HG03045 (cell line): Measurements from ENCODE around the gene SLPI.

ENCODE experiments used
- ATAC-seq: cut with Tn5 transposase; IDR thresholded peaks from one replicate; pipeline ENCODE4 v1.9.1; 2021; ENCODE audit warnings: mild to moderate bottlenecking, moderate library complexity; ENCODE audit not compliant: unreplicated experiment

The SLPI gene

DNA sequence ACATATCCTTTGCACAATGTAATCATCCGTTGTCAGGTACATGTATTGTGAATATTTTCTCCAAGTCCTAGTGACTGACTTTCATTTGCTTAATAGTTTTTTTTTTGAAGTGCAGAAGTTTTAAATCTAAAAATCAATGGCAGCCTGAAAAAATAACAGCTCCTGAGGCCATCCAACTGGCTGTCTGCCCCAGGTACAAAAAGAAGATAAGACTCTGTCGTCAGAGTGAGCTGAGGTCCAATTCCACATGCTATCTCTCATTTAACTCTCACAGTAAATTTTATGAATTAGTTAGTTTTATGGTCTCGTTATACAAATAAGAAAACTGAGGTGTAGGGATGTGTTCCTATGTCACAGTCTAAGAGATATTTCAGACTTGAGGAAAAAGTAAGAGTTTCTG lies 21.0 kb upstream of the SLPI start:
- ATAC-seq, result no peak

GRCh38 chr20:45269754-45270270 lies 15.4 kb upstream of the SLPI start:
- ATAC-seq, result no peak

DNA sequence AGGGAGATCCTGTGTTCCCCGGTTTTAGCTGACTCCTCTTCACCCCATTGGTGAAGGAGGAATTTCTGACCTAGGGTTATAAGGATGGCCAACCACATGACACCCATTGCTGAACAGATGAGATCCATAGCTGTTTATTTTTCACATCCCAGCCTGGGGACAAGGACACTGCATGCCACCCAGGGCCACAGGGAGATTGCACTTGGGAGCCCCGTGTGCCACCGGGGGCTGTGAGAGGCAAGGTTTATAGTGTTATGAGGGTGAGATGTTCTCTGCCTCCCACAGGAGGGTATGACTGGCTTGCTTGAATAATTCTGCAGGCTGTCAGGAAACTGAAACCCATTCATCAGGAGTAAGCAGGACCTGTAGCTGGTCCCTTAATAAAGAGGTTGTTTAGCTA lies 14.7 kb upstream of the SLPI start:
- ATAC-seq, result no peak

DNA sequence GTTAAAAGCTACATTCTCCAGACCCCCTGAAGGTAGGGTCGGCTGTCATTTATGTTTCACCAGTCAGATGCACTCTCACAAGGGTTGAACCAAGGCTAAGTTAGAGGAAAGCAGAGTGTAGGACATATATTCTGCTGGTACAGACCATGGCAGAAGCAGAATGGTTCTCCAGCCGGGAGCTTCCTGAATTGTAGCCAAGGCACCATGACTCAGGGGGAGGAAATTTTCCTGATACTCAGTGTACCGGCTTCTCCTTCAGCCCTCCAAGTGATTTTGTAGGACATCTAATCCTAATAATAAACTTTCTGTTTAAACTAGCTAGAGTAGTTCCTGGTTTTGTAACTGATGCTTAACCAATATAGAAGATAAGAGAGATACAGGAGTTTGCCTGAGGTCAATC lies 14.2 kb upstream of the SLPI start:
- no peak for ATAC-seq

DNA sequence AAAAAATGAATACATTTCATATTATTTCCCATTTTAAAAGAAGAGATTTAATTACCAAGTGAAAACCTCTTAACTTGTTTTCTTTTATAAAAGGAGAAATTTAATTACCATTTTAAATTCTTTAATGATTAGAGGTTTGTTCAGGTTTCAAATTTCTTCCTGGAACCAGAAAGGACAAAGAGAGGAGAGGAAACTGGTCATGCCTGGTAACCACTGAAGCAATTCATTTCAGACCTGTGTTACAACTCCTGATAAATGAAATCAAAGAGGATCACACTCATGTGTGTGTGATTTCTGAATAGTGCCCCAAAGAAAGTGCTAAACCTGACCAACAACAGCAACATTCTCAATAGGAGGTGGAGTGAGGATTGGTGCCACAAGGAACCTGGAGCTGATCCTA lies 12.6 kb upstream of the SLPI start:
- no peak for ATAC-seq

GRCh38 chr20:45263556-45264266 lies 9.3 kb upstream of the SLPI start:
- no peak for ATAC-seq

GRCh38 chr20:45258664-45259063 lies 4.3 kb upstream of the SLPI start:
- no peak for ATAC-seq

- no peak for ATAC-seq
Measured at GRCh38 chr20:45258259-45258658, 3.9 kb upstream of the SLPI start.

DNA sequence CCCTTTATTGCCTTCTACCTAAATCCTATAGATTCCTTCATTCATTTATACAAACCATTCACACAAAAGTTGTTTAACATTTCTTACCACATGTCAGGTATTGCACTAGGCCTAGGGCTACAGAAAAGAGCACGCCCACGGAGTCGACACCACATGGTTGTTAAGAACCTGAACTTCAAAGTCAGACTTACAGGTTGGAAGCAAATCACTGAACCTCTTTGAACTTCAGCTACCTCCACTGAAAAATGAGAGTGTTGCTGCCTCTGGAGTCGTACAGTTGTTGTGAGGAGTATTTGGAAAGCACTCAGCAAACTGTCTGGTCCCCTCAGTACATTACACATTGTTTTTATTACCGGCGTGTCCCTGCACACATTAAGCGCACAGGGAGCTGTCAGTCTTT lies 3.3 kb upstream of the SLPI start:
- no peak for ATAC-seq

DNA sequence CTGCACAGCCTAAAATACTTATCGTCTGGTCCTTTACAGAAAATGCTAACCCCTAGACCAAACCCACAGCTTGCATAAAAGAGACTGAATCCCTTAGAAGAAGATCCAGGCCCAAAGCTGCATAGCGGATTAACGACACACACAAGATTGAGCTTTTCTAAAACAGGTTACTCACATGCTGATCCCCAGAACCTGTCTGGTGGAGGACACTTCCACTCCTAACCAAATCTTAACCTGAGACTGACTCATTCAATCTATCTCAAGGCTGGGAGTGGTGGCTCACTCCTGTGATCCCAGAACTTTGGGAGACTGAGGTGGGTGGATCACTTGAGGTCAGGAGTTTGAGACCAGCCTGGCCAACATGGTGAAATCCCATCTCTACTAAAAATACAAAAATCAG lies 2.8 kb upstream of the SLPI start:
- ATAC-seq, result no peak

- no peak for ATAC-seq
Measured at GRCh38 chr20:45253261-45253660, 1.1 kb downstream of the SLPI start.

GRCh38 chr20:45251884-45252560 lies 2.3 kb downstream of the SLPI start:
- no peak for ATAC-seq

DNA sequence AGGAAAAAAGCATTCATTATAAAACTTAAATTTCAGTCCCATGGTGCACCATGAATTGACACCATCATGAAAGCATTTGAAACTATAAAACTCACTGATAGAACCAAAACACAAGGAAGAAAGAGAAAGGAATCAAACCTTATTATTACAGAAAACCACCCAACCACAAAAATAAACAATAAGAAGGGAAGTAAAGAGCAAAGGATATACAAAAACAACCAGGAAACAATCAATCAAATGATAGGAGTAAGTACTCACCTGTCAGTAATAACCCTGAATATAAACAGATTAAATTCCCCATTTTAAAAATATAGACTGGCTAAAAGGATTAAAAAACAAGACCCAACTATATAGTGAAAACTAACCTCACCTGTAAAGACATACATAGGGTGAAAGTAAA lies 5.8 kb downstream of the SLPI start:
- no peak for ATAC-seq

- no peak for ATAC-seq
Measured at GRCh38 chr20:45247865-45248264, 6.5 kb downstream of the SLPI start.

DNA sequence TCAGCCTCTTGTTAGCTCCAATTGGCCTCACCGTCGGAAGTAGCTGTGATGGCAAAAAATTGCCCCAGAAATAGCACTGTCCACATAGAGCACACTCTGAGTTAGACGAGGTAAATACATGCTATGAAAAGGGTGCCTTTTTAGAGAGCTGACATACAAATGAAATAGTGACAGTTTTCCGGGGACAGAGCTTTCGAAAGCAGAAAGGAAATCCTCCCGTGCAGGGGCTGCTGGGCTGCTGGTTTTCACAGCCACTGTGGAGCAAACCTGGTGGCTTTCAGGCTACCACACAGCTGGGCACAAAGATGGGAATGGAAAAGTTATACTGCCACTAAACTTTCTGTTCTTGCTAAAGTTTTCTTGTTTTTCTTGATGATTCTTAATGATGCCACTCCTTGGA lies 8.3 kb downstream of the SLPI start:
- no peak for ATAC-seq

DNA sequence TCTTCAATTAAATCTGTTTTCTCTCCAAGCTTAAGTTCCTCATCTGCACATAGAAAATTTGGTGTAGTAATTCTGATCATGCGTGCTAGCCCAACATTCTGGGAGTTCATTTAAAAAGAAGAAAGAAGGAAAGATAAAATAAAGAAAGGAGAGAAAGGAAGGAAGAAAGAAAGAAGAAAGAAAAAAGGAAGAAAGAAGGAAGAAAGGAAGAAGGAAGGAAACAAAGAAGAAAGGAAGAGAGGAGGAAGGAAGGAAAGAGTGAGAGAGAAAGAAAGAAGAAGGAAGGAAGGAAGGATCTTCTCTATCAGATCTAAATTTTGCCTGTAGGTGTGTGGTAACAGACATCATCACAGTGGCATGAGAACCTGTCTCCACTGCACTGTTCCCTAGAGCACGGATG lies 16.2 kb downstream of the SLPI start:
- ATAC-seq, result no peak

GRCh38 chr20:45235995-45236394 lies 18.4 kb downstream of the SLPI start:
- no peak for ATAC-seq

- no peak for ATAC-seq
Measured at GRCh38 chr20:45230631-45231030, 23.7 kb downstream of the SLPI start.

DNA sequence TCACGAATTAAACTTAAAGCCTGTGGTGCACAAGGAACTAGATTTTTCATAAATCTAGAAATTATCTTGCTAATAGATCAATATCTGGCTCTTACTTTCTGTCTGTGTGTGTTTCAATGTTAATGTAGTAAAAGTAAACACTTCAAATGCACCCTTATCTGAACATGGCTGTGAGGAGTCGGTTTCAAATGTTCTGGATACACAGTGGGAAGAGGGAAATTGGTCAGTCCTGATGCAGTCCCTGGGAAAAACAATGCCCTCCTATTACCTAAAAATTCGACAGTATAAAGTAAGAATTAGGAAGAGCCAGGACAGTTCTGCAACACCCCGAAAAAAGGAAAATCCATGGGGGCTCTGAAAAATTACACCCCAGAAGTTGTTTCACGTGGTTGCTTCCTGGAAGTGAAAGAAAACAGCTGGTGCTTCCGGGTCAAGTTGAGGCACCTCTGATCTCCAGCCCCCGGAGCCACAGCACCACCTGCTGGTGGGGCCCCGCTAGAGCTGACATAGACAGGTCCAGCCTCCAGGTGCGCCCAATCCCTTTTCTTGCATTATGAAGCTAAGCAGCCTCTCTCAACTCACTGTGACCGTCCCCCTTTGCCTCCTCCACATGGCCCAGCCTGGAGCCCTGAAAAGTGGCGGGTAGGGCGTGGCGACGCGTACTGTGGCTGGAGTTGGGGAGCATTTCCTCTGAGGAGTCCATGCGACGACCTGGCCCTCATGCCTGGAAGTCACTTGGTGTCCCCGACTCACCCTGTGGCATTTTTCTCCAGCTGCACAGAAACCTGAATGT lies 24.9 kb downstream of the SLPI start:
- ATAC-seq, result no peak

- no peak for ATAC-seq
Measured at GRCh38 chr20:45226287-45226686, 28.1 kb downstream of the SLPI start.

- ATAC-seq, result no peak
Measured at GRCh38 chr20:45223136-45223535, 31.2 kb downstream of the SLPI start.

DNA sequence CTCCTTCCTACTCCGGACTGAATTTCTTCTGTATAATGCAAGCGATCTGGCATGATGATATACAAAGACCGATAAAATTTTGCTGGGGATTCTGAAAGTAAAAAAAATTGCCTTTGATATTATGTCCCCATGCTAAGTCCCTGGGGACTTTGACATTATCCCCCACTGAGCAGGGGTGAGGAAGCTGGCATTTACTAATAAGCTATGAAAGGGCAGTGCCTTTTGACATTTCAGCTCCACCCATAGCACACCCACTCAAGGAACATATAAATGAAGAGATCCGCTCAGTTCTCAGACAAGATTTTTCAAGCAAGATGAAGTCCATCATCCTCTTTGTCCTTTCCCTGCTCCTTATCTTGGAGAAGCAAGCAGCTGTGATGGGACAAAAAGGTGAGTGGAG lies 33.3 kb downstream of the SLPI start, which contains the start of gene SEMG2:
TSS of gene SEMG2 (plus strand) at position 298 of the 400 bp plus-strand sequence. CDS start at position 315, 17 bp downstream.
- ATAC-seq, result no peak
